Fibroblast of mammary gland (primary cell): Measurements from ENCODE around the gene PKIG.
A peak's percentile ranks its signal among the peaks of the same experiment; 100 is the strongest.

Experiments used
- DNase-seq: peaks from one replicate; pipeline ENCODE4 v3.0.0-alpha.2; 2010; ENCODE audit warnings: low read depth
- H3K4me3 ChIP-seq: 2 replicates; pipeline ENCODE4 v1.5.1; 2011; ENCODE audit warnings: low read depth, mild to moderate bottlenecking, low read length, moderate library complexity; ENCODE audit not compliant: control insufficient read depth
- CTCF ChIP-seq: conservative IDR thresholded peaks from 2 replicates; pipeline ENCODE4 v1.5.1; 2011; ENCODE audit warnings: low read depth, low read length, inconsistent platforms; ENCODE audit not compliant: control insufficient read depth, insufficient read depth

The PKIG gene

GRCh38 chr20:44640522-44640921 lies 58.1 kb downstream of the PKIG start:
- no peak for TF ChIP-seq CTCF
- no peak overlapping the region for H3K4me3 ChIP-seq
- no peak for DNase-seq

- H3K4me3 ChIP-seq, result no peak overlapping the region
- TF ChIP-seq CTCF, result no peak
- DNase-seq, result no peak
Measured at GRCh38 chr20:44641325-44641724, 58.9 kb downstream of the PKIG start.

- DNase-seq, result peak; percentile 90
- no peak overlapping the region for H3K4me3 ChIP-seq
- TF ChIP-seq CTCF, result no peak
Measured at GRCh38 chr20:44642203-44643153, 60.1 kb downstream of the PKIG start.

- TF ChIP-seq CTCF, result no peak
- H3K4me3 ChIP-seq, result no peak overlapping the region
- DNase-seq, result no peak
Measured at GRCh38 chr20:44643154-44643519, 60.8 kb downstream of the PKIG start.

GRCh38 chr20:44643596-44644229 lies 61.3 kb downstream of the PKIG start:
- peak; percentile 79 for DNase-seq
- H3K4me3 ChIP-seq, result no peak overlapping the region
- no peak for TF ChIP-seq CTCF

GRCh38 chr20:44644230-44644617 lies 61.8 kb downstream of the PKIG start:
- no peak overlapping the region for H3K4me3 ChIP-seq
- no peak for TF ChIP-seq CTCF
- no peak for DNase-seq
